Cerebellar nuclear complex (tissue), 1 donor: ENCODE measurements around the gene LGALS7.

ENCODE experiments used
- DNase-seq, 2 experiments: peaks; one replicate each; lab custom pipeline; 2025; lab: John Stamatoyannopoulos, UW

LGALS7 gene

GRCh38 chr19:38740932-38741331, 32.4 kb downstream of the LGALS7 start:
- DNase-seq = no peak

GRCh38 chr19:38740257-38740592, 33.1 kb downstream of the LGALS7 start:
- no peak for DNase-seq

DNA sequence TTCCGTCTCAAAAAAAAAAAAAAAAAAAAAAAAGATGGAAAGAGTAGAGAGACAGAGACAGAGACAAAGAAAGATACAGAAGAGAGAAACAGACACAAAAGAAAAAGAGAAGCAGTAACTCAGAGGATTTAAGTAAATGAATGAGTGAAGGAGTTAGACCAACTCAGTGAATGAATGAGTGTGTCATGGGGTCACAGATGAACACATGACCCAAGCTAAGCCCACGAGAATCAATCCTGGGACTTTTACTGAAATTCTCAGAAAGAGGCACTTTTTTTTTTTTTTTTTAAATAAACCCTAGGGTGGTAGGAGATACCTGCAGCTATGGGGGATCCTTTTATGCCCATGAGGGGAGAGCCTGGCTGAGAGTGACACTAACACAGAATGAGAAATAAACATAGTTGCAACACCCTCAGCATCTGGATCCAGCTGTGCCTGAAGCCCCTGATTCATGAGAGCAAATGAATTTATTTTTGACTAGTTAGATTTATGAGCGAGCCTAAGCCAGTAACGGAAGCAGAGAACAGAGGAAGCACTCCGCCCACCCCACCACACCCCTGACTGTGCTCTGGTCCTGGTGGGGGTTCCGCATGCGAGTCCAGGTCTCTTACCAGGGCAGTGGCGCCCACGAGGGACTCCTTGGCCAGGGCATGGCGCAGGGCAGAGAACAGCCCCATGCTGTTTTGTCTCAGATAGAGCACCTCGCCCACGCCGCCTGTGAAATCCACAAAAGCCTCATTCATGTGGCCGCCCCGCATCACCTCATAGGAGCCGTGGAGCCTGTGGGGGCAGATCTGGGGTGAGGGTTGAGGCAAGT, 33.7 kb downstream of the LGALS7 start:
- no peak for DNase-seq

DNA sequence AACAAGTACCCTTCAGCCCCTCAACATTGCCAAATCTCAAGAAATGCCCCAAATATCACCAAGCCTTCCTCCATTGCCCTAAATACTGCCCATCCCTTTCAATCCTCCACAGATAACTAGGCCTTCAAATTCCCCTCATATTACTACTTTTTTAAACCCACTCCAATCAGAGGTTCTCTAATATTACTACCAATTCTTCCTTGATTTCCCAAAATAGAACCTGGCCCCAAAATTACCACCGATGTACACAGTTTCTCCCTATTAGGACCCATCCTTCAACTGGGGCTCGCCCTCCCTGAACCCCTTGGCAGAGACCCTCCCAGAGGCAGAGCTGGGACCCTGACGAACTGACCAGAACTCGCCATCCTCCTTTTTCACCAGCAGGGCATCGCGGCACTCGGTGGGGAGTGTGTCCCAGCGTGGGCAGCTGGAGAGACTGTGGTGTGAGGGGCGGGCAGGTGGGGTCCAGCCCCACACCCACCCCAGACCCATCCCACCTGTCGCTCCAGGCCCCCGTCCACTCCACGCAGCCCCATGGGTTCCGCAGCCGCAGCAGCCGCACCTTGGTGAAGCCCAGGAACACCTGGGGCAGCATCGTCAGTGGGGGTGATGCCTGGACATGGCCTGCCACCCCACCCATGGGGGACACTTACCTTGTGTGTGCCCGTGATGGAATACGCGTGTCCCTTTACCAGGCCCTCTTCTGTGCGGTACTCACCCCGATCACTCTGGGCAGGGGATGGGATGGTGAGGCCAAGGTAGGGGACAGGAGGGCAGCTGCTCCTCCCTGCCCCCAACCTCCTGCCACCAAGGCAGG, 35.2 kb downstream of the LGALS7 start:
- no peak for DNase-seq

GRCh38 chr19:38737281-38737865, 35.9 kb downstream of the LGALS7 start:
- no peak for DNase-seq

DNA sequence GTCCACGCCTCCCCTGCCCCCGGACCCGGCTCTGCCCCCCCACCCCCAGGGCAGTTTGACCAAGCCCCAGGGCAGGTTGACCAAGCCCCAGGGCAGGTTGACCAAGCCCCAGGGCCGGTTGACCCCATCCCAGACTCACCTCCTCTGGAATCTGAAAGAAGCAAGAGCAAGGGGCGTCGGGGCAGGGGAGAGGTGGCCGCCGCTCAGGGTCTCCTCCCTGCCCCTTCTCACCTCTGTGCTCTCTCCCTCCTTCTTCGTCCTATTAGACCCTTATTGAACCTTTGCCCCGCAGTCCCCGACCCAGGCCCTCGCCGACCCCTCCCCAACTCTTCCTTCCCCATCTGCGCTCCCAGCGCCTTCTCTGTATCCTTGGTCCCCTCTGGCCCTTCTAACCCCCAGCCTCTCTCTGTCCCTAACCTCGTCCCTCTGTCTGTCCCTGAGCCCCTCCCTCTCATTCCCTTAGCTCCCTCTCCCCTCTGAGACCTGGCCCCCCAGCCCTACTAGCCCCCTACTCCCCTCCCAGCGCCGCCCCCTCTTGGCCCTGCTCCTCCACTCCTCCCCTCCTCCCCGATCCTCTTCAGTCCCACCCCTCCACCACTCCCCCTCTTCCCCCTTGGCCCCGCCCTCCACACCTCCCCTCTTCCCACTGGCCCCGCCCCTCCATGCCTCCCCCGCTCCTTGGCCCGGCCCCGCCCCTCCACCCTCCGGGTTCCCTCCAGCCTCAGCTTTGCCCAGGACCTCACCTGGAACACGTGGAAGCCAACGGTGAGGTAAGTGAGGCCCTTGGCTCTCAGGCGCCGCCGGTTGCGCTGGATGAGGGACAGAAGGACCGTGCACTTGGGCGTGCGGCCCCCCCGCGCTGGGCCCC, 36.7 kb downstream of the LGALS7 start:
- no peak for DNase-seq

GRCh38 chr19:38736036-38736412, 37.3 kb downstream of the LGALS7 start:
- DNase-seq = no peak

DNA sequence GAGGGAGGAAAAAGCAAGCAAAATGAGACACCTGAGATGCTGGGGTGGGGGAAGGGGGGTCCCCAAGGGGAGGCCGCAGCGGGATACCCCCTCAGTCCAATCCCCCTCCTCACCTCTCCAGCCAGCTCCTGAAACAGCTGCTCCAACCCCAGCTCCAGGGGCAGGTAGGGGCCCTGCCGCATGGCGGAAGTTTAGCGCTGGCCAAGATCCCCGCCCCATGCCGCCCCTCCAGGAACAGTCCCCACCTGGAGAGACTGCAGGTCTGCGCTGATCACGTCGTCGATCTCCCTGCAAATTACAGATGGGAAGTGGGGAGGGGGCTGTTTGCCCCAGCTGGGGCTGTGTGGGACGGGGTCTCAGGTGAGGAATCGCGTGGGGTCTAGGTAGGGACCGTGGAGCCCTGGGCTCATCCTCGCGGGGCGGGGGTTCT, 38.0 kb downstream of the LGALS7 start:
- no peak for DNase-seq

DNA sequence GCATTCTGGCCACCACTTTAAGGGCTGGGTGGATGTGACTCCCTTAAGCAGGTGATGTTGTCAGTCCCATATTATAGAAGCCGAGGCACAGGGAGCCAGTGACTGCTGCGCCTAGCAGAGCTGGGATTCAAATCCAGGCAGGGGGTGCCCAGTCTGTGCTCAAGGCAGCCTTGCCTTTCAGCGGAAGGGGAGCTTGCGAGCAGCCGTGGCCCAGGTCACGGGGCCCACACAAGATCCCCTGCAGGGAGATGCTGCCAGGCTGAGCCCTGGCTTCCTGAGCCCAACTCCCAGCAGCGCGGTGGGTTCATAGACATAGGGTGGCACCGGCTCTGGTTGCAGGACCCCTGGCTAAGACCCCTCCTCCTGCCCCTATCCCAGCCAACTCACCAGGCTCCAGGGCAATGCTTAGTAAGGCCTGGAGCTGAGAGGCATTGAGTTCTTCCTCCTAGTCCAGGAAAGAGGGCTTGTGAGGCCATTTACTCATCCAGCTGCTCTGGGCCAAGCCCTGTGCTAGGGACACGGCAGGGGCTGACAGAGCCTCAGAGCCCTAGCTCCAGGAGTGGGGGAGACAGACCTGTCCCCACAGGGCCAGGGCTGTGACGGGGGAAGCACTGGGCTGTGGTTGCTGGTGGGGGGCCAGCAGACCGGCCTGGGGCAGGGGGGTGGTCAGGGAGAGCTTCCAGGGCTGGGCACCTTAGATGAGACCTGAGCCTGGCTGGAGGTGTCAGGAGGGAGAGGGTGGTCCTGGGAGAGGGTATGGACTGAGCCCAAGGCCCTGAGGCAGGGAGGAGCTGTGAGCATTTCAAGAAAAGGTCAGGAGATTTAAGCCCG, 38.7 kb downstream of the LGALS7 start:
- DNase-seq = no peak

DNA sequence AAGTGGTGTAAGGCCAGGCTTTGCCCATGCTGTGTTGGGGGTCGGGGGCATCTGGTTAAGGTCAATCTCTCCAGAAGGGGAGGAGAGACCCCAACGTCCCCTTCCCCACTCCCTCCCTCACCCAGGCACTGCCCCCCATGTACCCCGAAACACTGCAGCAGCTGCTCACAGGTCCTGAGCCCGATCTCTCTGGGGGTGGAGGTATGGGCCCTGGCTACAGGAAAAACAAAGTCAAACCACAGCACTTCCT, 39.2 kb downstream of the LGALS7 start:
- DNase-seq = no peak

DNA sequence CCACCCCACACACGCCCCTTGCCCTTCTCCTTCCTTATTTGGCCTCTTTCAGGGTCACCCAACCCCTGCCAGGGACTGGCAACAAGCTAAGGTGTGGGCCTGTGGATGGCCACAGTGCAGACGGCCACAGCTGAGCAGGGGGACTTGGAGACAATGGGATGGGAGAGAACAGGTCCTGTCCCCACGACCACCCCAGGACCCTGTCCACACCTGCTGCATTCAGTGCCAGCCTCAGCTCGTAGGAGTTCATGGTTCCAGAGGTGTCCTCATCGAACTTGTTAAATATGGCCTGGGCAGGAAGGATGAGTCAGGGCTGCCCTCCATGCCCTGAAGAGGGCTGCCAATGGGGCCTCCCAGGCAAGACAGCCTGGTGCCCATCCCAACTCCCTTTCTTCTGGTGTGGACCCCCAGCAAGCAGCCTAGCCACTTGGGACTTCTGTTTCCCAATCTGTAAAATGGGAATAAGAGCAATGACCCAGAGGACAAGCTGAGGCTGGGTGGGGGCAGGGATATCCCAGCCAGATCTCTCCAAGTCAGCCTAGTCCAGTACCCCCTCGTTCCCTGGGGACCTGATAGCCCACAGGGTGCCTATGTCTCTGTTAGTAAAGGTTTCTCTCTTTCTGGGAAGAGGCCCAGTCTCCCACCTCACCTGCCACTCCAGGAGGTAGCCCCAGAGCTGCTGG, 39.7 kb downstream of the LGALS7 start:
- DNase-seq = no peak

GRCh38 chr19:38733241-38733492, 40.1 kb downstream of the LGALS7 start:
- no peak for DNase-seq

- DNase-seq = no peak
Measured at GRCh38 chr19:38731654-38732301, 41.5 kb downstream of the LGALS7 start.

GRCh38 chr19:38730731-38731589, 42.4 kb downstream of the LGALS7 start:
- DNase-seq = no peak

DNA sequence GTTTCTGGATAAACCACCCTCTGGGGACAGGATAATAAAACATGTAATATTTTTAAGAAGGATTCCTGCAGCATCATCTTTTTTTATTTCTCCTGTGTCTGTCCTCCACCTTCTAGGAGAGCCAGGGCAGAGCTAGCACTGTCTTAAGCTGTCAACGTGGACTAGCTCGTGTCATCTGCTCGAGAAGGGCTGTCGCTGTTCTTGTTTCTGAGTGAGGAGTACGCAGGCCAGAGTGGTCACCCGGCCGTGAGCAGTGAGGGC, 42.9 kb downstream of the LGALS7 start:
- DNase-seq = no peak

DNA sequence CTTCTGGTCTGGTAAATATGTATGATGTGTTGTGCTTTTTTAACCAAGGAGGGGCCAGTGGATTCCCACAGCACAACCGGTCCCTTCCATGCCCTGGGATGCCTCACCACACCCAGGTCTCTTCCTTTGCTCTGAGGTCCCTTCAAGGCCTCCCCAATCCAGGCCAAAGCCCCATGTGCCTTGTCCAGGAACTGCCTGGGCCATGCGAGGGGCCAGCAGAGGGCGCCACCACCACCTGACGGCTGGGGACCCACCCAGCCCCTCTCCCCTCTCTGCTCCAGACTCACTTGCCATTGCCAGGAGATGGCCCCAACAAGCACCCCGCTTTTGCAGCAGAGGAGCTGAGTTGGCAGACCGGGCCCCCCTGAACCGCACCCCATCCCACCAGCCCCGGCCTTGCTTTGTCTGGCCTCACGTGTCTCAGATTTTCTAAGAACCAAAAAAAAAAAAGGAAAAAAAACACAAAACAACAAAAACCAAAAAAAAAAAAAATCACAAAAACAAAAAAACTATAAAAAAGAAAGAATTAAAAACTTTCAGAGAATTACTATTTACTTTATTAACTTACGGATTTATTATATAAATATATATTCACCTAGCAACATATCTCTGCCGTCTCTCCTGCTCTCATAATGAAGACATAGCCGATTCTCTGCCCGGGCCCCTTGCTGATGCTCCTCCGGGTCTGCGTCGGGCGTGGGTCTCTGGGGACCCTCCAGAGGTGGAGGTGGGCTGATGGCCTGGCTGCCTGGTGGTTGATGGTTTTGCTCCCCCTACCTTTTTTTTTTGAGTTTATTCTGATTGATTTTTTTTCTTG, 43.5 kb downstream of the LGALS7 start:
- DNase-seq = no peak

- no peak for DNase-seq
Measured at GRCh38 chr19:38728752-38729541, 44.4 kb downstream of the LGALS7 start.
